Amniotic stem cell (primary cell): Measurements from ENCODE around the gene OBSCN.
A peak's percentile ranks its signal among the peaks of the same experiment; 100 is the strongest.

Experiments used
- DNase-seq: peaks from one replicate; lab custom pipeline; 2025; lab: John Stamatoyannopoulos, UW

OBSCN gene

GRCh38 chr1:228207851-228208821, at the start of gene OBSCN:
OBSCN (plus strand) TSS chr1:228208044; CDS start chr1:228211784, 3,740 bp downstream.
- DNase-seq = no peak

GRCh38 chr1:228158151-228159007, 49.5 kb upstream of the OBSCN start:
- DNase-seq = no peak

- DNase-seq = no peak
These were observed 48.7 kb upstream of the OBSCN start for GRCh38 chr1:228159008-228159665.

- DNase-seq = no peak
These were observed 47.6 kb upstream of the OBSCN start for GRCh38 chr1:228160201-228160761.

DNA sequence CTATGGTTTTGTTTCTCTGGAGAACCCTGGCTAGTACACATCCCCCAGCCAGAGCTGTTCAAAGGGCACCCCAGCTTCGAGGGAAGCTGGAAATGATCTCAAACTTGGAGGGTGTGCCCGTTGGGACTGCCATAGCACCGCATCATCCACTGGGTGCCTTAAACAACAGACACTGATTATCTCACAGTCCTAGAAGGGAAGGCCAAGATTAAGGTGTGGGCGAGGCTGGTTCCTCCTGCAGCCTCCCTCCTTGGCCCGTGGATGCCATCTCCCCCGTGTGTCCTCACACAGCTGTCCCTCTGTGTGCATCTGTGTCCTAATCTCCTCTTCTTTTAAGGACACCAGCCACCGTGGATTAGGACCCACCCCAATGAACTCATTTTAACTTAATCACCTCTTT, 46.5 kb upstream of the OBSCN start:
- no peak for DNase-seq

GRCh38 chr1:228161866-228162265, 46.0 kb upstream of the OBSCN start:
- no peak for DNase-seq

GRCh38 chr1:228162286-228163006, 45.4 kb upstream of the OBSCN start:
- no peak for DNase-seq

GRCh38 chr1:228163007-228163753, 44.7 kb upstream of the OBSCN start:
- DNase-seq = no peak

- no peak for DNase-seq
These were observed 43.9 kb upstream of the OBSCN start for GRCh38 chr1:228163776-228164519.

GRCh38 chr1:228164561-228165371, 43.1 kb upstream of the OBSCN start:
- no peak for DNase-seq

DNA sequence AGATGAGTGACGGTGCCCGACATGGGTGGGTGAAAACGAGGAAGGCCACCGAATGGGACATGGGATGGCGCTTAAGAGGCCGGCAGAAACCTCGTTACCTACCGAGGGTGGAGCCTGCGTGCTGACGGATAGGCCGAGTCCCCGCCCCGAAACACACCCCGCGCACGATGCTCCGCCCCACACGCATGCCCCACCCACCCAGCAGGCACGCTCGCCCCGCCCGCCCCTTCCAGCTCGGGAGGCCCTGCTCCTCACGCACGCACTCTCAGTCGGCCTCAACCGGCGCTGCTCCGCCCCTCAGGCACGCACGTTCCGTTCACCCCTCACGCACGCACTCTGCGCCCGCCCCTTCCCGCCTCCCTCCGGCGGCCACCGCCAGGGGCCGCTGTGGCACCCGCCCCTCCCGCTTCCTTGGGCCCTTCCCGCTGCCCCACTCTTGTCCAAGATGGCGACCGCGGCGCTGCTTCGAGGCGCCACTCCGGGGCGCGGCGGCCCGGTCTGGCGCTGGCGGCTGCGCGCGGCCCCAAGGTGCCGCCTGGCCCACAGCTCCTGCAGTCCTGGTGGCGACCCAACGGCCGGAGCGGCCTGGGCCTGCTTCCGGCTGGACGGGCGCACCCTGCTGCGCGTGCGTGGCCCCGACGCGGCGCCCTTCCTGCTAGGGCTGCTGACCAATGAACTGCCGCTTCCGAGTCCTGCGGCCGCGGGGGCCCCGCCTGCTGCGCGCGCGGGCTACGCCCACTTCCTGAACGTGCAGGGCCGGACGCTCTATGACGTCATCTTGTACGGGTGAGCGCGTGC, 42.3 kb upstream of the OBSCN start, which contains the start of gene IBA57:
IBA57 (plus strand) TSS at position 433 of the 798 bp plus-strand sequence; CDS start at position 446, 13 bp downstream.
- peak; percentile 97 for DNase-seq

DNA sequence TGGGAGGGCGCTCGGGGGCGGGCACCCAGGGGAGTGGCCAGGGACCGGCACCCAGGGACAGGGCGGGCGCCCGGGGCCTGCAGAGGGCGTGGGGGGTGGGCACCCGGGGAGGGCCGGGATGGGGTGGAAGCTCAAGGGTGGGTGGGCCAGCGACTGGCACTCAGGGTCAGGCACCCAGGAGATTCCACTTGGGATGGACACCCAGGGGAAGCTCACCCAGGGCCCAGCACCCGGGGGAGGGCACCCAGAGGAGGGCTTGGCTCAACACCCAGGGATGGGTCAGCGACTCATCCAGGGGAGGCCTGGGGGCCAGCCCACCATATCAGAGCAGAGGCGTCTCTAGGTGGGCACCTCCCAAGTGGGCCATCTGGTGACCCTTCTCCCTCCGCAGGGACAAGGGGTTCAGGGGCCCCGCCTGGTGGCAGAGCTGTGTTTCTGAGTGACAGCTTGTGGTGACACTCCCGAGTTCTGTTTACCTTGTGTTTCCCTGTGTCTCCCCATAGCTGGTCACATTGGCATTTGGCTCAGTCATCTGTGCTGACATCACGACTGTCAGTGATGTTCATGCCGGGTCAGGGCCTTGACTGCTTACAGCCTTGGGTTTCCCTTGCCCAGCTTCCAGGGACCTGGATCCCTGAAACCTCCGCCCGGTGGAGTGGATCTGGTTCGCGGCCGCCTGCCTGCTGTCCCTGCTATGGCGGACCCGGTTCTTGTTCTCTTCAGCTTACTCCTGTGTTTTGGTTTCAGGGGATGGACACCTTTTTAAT, 41.5 kb upstream of the OBSCN start:
- peak; percentile 37 for DNase-seq

DNA sequence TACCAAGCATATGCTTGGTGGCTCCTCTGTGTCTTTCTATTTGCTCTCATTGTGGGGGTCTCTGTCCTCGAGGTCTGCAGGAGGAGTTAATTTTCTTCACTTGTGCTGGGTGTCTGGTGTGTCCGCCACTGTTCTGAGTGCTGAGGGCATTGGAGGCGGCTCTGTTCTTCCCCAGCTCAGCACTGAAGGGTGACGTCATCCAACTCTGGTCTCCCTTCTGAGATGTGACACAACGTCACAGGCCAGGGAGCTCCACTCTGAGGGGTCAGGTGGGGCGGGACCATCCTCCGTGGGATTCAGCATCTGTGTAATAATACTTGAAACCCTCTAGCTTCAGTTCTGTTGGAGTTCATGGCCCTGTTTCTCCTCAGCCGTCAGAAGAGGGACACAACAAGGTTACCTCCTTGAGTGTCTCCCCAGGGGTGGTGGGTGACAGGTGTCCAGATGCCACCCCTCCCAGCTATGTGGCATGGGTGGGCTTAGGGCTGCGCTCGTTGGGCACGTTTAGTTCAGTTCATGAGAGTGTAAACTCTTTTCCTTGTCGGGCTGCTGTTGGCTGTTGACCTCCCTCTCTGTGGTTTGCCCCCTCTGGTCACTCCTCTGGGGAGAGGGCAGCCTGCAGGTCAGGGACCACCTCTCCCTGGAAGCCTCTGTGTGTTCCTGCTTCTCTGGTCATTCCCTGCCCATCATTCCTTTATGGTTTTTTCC, 39.1 kb upstream of the OBSCN start:
- DNase-seq = no peak

GRCh38 chr1:228169345-228169744, 38.5 kb upstream of the OBSCN start:
- DNase-seq = no peak

DNA sequence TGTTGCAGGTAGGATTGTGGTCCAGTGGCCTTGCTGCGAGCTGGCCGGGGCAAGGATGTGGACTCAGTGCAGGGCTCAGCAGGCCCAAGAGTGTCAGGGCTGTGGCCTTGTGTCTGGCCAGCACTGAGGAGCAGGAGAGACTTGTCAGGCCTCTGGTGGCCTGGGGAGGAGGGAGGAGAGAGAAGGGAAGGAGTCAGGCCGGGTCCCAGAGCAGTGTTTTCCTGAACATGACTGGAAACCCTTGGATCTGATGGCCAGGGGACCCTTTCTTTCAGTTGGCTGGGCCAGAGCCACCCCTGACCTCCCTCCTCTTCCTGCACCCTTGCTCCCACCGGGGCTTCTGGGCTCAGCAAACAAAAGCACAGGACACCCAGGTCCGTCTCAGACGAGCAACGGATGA, 37.2 kb upstream of the OBSCN start:
- DNase-seq = no peak

GRCh38 chr1:228171221-228171891, 36.5 kb upstream of the OBSCN start:
- DNase-seq = no peak
